ENCODE results near the gene RGS13. TPM values are rescaled to one million over a fixed set of nuclear protein-coding genes. Genes with fewer than 3 reads are reported as not detected.

Gene RGS13
- total and polyA plus RNA-seq, 2 experiments from 2014 or later, result not detected

DNA sequence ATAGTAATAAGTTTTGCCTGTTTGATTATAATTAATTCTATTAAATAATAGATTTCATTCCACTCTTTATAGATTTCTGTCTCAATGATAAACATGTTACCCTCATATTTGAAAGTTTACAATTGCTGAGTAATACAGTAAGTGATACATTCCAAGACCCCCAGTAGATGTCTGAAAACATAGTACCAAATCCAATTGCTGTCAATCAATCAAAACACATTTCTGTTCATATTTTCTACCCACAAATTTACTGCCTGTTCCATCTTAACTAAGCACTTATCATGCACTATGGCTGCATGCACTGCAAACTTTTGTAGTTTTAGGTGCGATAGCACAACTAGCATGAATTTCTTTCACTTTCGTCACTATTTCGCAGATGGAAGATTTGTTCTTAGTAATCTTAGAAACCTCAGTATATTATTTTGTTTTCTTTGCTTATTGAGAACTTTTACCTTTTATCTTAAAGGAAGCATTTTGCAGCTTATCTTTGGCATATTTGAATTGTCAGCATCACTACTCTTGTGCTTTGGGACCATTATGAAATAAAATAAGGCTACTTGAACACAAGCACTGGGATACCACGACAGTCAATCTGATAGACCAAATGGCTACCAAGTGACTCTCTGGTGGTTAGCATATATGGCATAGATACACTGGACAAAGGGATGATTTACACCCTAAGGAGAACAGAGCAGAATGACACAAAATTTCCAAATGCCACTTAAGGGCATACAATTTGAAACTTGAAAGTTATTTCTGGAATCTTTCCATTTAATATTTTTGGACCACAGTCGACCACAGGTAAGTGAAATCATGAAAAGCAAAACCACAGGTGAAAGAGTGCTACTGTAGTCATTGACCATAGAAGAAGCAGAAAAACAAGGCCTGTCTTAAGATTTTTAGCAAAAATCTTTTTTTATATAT lies 67.6 kb downstream of the RGS13 start (continued):
- TF ChIP-seq, protein P1, sequence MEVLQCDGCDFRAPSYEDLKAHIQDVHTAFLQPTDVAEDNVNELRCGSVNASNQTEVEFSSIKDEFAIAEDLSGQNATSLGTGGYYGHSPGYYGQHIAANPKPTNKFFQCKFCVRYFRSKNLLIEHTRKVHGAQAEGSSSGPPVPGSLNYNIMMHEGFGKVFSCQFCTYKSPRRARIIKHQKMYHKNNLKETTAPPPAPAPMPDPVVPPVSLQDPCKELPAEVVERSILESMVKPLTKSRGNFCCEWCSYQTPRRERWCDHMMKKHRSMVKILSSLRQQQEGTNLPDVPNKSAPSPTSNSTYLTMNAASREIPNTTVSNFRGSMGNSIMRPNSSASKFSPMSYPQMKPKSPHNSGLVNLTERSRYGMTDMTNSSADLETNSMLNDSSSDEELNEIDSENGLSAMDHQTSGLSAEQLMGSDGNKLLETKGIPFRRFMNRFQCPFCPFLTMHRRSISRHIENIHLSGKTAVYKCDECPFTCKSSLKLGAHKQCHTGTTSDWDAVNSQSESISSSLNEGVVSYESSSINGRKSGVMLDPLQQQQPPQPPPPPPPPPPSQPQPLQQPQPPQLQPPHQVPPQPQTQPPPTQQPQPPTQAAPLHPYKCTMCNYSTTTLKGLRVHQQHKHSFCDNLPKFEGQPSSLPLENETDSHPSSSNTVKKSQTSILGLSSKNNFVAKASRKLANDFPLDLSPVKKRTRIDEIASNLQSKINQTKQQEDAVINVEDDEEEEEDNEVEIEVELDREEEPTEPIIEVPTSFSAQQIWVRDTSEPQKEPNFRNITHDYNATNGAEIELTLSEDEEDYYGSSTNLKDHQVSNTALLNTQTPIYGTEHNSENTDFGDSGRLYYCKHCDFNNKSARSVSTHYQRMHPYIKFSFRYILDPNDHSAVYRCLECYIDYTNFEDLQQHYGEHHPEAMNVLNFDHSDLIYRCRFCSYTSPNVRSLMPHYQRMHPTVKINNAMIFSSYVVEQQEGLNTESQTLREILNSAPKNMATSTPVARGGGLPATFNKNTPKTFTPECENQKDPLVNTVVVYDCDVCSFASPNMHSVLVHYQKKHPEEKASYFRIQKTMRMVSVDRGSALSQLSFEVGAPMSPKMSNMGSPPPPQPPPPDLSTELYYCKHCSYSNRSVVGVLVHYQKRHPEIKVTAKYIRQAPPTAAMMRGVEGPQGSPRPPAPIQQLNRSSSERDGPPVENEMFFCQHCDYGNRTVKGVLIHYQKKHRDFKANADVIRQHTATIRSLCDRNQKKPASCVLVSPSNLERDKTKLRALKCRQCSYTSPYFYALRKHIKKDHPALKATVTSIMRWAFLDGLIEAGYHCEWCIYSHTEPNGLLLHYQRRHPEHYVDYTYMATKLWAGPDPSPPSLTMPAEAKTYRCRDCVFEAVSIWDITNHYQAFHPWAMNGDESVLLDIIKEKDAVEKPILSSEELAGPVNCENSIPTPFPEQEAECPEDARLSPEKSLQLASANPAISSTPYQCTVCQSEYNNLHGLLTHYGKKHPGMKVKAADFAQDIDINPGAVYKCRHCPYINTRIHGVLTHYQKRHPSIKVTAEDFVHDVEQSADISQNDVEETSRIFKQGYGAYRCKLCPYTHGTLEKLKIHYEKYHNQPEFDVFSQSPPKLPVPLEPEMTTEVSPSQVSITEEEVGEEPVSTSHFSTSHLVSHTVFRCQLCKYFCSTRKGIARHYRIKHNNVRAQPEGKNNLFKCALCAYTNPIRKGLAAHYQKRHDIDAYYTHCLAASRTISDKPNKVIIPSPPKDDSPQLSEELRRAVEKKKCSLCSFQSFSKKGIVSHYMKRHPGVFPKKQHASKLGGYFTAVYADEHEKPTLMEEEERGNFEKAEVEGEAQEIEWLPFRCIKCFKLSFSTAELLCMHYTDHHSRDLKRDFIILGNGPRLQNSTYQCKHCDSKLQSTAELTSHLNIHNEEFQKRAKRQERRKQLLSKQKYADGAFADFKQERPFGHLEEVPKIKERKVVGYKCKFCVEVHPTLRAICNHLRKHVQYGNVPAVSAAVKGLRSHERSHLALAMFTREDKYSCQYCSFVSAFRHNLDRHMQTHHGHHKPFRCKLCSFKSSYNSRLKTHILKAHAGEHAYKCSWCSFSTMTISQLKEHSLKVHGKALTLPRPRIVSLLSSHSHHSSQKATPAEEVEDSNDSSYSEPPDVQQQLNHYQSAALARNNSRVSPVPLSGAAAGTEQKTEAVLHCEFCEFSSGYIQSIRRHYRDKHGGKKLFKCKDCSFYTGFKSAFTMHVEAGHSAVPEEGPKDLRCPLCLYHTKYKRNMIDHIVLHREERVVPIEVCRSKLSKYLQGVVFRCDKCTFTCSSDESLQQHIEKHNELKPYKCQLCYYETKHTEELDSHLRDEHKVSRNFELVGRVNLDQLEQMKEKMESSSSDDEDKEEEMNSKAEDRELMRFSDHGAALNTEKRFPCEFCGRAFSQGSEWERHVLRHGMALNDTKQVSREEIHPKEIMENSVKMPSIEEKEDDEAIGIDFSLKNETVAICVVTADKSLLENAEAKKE (CRISPR knock-in tag; IDR thresholded peaks at IDR 0.05), result no peak
- TF ChIP-seq EZH2 (IDR thresholded peaks at IDR 0.05; ENCODE audit: low read depth, unreplicated experiment), result no peak

GRCh38 chr1:192705510-192705909 lies 69.6 kb downstream of the RGS13 start:
- TF ChIP-seq EZH2 (IDR thresholded peaks at IDR 0.05; ENCODE audit: low read depth, unreplicated experiment) (no peak), POLR2AphosphoS5 (IDR thresholded peaks at IDR 0.05; ENCODE audit: low read depth) (no peak), REST (IDR thresholded peaks at IDR 0.05; ENCODE audit: unreplicated experiment) (no peak), CREB1 (CRISPR knock-in tag; IDR thresholded peaks at IDR 0.05; ENCODE audit: low read depth) (no peak), EZH2phosphoT487 (IDR thresholded peaks at IDR 0.05; ENCODE audit: unreplicated experiment) (no peak)
- TF ChIP-seq, protein P2, sequence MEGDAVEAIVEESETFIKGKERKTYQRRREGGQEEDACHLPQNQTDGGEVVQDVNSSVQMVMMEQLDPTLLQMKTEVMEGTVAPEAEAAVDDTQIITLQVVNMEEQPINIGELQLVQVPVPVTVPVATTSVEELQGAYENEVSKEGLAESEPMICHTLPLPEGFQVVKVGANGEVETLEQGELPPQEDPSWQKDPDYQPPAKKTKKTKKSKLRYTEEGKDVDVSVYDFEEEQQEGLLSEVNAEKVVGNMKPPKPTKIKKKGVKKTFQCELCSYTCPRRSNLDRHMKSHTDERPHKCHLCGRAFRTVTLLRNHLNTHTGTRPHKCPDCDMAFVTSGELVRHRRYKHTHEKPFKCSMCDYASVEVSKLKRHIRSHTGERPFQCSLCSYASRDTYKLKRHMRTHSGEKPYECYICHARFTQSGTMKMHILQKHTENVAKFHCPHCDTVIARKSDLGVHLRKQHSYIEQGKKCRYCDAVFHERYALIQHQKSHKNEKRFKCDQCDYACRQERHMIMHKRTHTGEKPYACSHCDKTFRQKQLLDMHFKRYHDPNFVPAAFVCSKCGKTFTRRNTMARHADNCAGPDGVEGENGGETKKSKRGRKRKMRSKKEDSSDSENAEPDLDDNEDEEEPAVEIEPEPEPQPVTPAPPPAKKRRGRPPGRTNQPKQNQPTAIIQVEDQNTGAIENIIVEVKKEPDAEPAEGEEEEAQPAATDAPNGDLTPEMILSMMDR (conservative IDR thresholded peaks at IDR 0.05; ENCODE audit: low read depth in 2 of 2), result no peak
- no peaks in the 10 kb centered on the region for H3K27me3 Mint-ChIP-seq (ENCODE audit: insufficient read depth, low read depth, poor library complexity)
- Histone ChIP-seq H3K4me1 (ENCODE audit: insufficient read depth) (no peaks in the 10 kb centered on the region), H4K20me1 (replicated peaks; ENCODE audit: insufficient read depth) (no peaks in the 10 kb centered on the region), H3K27ac (ENCODE audit: low read depth) (no peak overlapping the region), H3K79me2 (replicated peaks; ENCODE audit: insufficient read depth) (no peaks in the 10 kb centered on the region), H3K4me3 (no peak overlapping the region), H3K4me2 (no peak overlapping the region), H3F3A (replicated peaks; ENCODE audit: low read depth) (no peaks in the 10 kb centered on the region), H3K9me2 (ENCODE audit: insufficient read depth) (no peaks in the 10 kb centered on the region), H3K27me3 (ENCODE audit: insufficient read depth) (no peaks in the 10 kb centered on the region), H2AFZ (no peak overlapping the region), H3K36me3 (ENCODE audit: insufficient read depth) (no peaks in the 10 kb centered on the region)
- H3K9me3 Mint-ChIP-seq, result no peaks in the 10 kb centered on the region; the same call in 2 of the 3 replicates
- no peak overlapping the region for H3K4me3 Mint-ChIP-seq
- no peaks in the 10 kb centered on the region for H3K4me1 Mint-ChIP-seq
- ATAC-seq (no peak), DNase-seq (ENCODE audit: low spot score) (no peak)
- no peak overlapping the region for H3K27ac Mint-ChIP-seq
- no peaks in the 10 kb centered on the region for H3K36me3 Mint-ChIP-seq (ENCODE audit: low read depth)
